ENCODE measurements around the gene VIT. TPM values are rescaled to one million over a fixed set of nuclear protein-coding genes. Genes with fewer than 3 reads are reported as not detected.

Gene VIT
- total and polyA plus RNA-seq, 2 experiments from 2014 or later, result not detected

DNA sequence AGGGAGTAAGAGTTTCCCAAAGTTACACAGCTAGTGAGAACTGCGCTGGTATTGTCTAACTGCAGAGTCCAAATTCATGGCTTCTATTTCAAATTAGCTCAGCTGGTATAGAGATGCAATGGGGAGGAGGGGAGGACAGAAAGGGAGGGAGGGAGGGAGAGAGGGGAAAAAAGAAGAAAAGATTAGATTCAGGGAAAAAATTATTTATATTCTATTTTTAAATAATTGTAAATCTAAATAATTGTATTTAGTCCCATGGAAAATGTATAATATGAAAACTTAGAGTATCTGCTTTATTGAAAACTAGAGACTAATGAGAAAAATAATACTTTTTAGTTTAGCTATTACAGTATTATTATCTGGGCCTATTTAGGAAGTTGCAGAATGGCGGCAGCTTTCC lies 37.3 kb upstream of the VIT start (continued):
- TF ChIP-seq, protein P1, sequence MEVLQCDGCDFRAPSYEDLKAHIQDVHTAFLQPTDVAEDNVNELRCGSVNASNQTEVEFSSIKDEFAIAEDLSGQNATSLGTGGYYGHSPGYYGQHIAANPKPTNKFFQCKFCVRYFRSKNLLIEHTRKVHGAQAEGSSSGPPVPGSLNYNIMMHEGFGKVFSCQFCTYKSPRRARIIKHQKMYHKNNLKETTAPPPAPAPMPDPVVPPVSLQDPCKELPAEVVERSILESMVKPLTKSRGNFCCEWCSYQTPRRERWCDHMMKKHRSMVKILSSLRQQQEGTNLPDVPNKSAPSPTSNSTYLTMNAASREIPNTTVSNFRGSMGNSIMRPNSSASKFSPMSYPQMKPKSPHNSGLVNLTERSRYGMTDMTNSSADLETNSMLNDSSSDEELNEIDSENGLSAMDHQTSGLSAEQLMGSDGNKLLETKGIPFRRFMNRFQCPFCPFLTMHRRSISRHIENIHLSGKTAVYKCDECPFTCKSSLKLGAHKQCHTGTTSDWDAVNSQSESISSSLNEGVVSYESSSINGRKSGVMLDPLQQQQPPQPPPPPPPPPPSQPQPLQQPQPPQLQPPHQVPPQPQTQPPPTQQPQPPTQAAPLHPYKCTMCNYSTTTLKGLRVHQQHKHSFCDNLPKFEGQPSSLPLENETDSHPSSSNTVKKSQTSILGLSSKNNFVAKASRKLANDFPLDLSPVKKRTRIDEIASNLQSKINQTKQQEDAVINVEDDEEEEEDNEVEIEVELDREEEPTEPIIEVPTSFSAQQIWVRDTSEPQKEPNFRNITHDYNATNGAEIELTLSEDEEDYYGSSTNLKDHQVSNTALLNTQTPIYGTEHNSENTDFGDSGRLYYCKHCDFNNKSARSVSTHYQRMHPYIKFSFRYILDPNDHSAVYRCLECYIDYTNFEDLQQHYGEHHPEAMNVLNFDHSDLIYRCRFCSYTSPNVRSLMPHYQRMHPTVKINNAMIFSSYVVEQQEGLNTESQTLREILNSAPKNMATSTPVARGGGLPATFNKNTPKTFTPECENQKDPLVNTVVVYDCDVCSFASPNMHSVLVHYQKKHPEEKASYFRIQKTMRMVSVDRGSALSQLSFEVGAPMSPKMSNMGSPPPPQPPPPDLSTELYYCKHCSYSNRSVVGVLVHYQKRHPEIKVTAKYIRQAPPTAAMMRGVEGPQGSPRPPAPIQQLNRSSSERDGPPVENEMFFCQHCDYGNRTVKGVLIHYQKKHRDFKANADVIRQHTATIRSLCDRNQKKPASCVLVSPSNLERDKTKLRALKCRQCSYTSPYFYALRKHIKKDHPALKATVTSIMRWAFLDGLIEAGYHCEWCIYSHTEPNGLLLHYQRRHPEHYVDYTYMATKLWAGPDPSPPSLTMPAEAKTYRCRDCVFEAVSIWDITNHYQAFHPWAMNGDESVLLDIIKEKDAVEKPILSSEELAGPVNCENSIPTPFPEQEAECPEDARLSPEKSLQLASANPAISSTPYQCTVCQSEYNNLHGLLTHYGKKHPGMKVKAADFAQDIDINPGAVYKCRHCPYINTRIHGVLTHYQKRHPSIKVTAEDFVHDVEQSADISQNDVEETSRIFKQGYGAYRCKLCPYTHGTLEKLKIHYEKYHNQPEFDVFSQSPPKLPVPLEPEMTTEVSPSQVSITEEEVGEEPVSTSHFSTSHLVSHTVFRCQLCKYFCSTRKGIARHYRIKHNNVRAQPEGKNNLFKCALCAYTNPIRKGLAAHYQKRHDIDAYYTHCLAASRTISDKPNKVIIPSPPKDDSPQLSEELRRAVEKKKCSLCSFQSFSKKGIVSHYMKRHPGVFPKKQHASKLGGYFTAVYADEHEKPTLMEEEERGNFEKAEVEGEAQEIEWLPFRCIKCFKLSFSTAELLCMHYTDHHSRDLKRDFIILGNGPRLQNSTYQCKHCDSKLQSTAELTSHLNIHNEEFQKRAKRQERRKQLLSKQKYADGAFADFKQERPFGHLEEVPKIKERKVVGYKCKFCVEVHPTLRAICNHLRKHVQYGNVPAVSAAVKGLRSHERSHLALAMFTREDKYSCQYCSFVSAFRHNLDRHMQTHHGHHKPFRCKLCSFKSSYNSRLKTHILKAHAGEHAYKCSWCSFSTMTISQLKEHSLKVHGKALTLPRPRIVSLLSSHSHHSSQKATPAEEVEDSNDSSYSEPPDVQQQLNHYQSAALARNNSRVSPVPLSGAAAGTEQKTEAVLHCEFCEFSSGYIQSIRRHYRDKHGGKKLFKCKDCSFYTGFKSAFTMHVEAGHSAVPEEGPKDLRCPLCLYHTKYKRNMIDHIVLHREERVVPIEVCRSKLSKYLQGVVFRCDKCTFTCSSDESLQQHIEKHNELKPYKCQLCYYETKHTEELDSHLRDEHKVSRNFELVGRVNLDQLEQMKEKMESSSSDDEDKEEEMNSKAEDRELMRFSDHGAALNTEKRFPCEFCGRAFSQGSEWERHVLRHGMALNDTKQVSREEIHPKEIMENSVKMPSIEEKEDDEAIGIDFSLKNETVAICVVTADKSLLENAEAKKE (CRISPR knock-in tag; IDR thresholded peaks at IDR 0.05), result no peak
- TF ChIP-seq EZH2 (IDR thresholded peaks at IDR 0.05; ENCODE audit: low read depth, unreplicated experiment) (no peak), ZNF114 (CRISPR knock-in tag; IDR thresholded peaks at IDR 0.05) (no peak)
- TF ChIP-seq, protein P2, sequence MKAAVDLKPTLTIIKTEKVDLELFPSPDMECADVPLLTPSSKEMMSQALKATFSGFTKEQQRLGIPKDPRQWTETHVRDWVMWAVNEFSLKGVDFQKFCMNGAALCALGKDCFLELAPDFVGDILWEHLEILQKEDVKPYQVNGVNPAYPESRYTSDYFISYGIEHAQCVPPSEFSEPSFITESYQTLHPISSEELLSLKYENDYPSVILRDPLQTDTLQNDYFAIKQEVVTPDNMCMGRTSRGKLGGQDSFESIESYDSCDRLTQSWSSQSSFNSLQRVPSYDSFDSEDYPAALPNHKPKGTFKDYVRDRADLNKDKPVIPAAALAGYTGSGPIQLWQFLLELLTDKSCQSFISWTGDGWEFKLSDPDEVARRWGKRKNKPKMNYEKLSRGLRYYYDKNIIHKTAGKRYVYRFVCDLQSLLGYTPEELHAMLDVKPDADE (IDR thresholded peaks at IDR 0.05), result no peak
- TF ChIP-seq, protein P3, sequence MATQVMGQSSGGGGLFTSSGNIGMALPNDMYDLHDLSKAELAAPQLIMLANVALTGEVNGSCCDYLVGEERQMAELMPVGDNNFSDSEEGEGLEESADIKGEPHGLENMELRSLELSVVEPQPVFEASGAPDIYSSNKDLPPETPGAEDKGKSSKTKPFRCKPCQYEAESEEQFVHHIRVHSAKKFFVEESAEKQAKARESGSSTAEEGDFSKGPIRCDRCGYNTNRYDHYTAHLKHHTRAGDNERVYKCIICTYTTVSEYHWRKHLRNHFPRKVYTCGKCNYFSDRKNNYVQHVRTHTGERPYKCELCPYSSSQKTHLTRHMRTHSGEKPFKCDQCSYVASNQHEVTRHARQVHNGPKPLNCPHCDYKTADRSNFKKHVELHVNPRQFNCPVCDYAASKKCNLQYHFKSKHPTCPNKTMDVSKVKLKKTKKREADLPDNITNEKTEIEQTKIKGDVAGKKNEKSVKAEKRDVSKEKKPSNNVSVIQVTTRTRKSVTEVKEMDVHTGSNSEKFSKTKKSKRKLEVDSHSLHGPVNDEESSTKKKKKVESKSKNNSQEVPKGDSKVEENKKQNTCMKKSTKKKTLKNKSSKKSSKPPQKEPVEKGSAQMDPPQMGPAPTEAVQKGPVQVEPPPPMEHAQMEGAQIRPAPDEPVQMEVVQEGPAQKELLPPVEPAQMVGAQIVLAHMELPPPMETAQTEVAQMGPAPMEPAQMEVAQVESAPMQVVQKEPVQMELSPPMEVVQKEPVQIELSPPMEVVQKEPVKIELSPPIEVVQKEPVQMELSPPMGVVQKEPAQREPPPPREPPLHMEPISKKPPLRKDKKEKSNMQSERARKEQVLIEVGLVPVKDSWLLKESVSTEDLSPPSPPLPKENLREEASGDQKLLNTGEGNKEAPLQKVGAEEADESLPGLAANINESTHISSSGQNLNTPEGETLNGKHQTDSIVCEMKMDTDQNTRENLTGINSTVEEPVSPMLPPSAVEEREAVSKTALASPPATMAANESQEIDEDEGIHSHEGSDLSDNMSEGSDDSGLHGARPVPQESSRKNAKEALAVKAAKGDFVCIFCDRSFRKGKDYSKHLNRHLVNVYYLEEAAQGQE (IDR thresholded peaks at IDR 0.05; ENCODE audit: unreplicated experiment), result no peak

All from GM23338 (cell line).